Neuronal stem cell (in vitro differentiated cells): ENCODE measurements around the gene SLC45A3.

Experiments
- DNase-seq: peaks from one replicate; pipeline ENCODE4 v3.0.0-alpha.2; 2013; ENCODE audit warnings: low spot score
- H2AFZ ChIP-seq: one replicate; pipeline ENCODE4 v1.6.1; 2013; ENCODE audit warnings: mild to moderate bottlenecking, low read length, inconsistent platforms
- H2AK5ac ChIP-seq: 2 replicates; pipeline ENCODE4 v1.6.1; 2013; ENCODE audit warnings: low read depth, mild to moderate bottlenecking, inconsistent platforms, low read length, moderate library complexity, mixed read lengths
- H2BK120ac ChIP-seq: 2 replicates; pipeline ENCODE4 v1.6.1; 2013; ENCODE audit warnings: low read depth, mild to moderate bottlenecking, inconsistent platforms, low read length, moderate library complexity, mixed read lengths
- H2BK12ac ChIP-seq: one replicate; pipeline ENCODE4 v1.6.1; 2013; ENCODE audit warnings: low read length, inconsistent platforms
- H2BK15ac ChIP-seq: 2 replicates; pipeline ENCODE4 v1.6.1; 2013; ENCODE audit warnings: mild to moderate bottlenecking, low read length, inconsistent platforms, mixed read lengths
- H2BK5ac ChIP-seq: one replicate; pipeline ENCODE4 v1.6.1; 2013; ENCODE audit warnings: inconsistent platforms, mild to moderate bottlenecking, low read length, moderate library complexity
- H3K14ac ChIP-seq: one replicate; pipeline ENCODE4 v1.6.1; 2013; ENCODE audit warnings: low read length, inconsistent platforms
- H3K18ac ChIP-seq: 2 replicates; pipeline ENCODE4 v1.6.1; 2013; ENCODE audit warnings: low read length, inconsistent platforms
- H3K23ac ChIP-seq: 2 replicates; pipeline ENCODE4 v1.6.1; 2013; ENCODE audit warnings: low read depth, mild to moderate bottlenecking, mixed read lengths, low read length, inconsistent platforms; ENCODE audit not compliant: poor library complexity
- H3K27ac ChIP-seq: replicated peaks from 3 replicates; pipeline ENCODE4 v1.5.1; 2013; ENCODE audit warnings: low read length, inconsistent platforms
- H3K27me3 ChIP-seq, 3 experiments: 2 replicates each; pipeline ENCODE4 v1.6.1; 2013; ENCODE audit warnings: low read length in 3 of 3, mild to moderate bottlenecking in 2 of 3, inconsistent platforms in 1 of 3, low read depth in 1 of 3, mixed read lengths in 1 of 3, moderate library complexity in 1 of 3; ENCODE audit not compliant: control insufficient read depth in 3 of 3, insufficient read depth in 3 of 3
- H3K36me3 ChIP-seq, 2 donors: replicated peaks in 1 of 2; 2 replicates each; pipeline ENCODE4 v1.6.1; 2013; ENCODE audit warnings: low read length in 2 of 2; ENCODE audit not compliant: control insufficient read depth in 2 of 2, insufficient read depth in 2 of 2
- H3K4ac ChIP-seq: 2 replicates; pipeline ENCODE4 v1.6.1; 2013; ENCODE audit warnings: inconsistent platforms, mild to moderate bottlenecking, low read length, moderate library complexity
- H3K4me1 ChIP-seq, 2 donors: 1 replicate in 1 of 2; 2 replicates in 1 of 2; pipeline ENCODE4 v1.6.1; 2013; ENCODE audit warnings: low read length in 2 of 2, low read depth in 1 of 2; ENCODE audit not compliant: control insufficient read depth in 2 of 2, insufficient read depth in 1 of 2
- H3K4me2 ChIP-seq: one replicate; pipeline ENCODE4 v1.6.1; 2013; ENCODE audit warnings: mild to moderate bottlenecking, low read length, inconsistent platforms; ENCODE audit not compliant: insufficient read depth, poor library complexity, severe bottlenecking
- H3K4me3 ChIP-seq, 2 donors: 2 replicates each; pipeline ENCODE4 v1.5.1; 2013; ENCODE audit warnings: low read length in 2 of 2, mild to moderate bottlenecking in 2 of 2, inconsistent platforms in 1 of 2, moderate library complexity in 1 of 2
- H3K79me1 ChIP-seq: one replicate; pipeline ENCODE4 v1.6.1; 2013; ENCODE audit warnings: low read depth, mild to moderate bottlenecking, inconsistent platforms, low read length, moderate library complexity
- H3K9ac ChIP-seq: one replicate; pipeline ENCODE4 v1.6.1; 2013; ENCODE audit warnings: mild to moderate bottlenecking, low read depth, low read length, inconsistent platforms; ENCODE audit not compliant: poor library complexity
- H3K9me3 ChIP-seq, 2 donors: replicated peaks in 1 of 2; 2 replicates each; pipeline versions ENCODE3 to v1.6.1; 2013; ENCODE audit warnings: low read length in 2 of 2, mild to moderate bottlenecking in 2 of 2, inconsistent platforms in 1 of 2, low read depth in 1 of 2, mixed read lengths in 1 of 2, moderate library complexity in 1 of 2; ENCODE audit not compliant: control insufficient read depth in 2 of 2, insufficient read depth in 1 of 2
- H4K8ac ChIP-seq: one replicate; pipeline ENCODE4 v1.6.1; 2013; ENCODE audit warnings: low read depth, mild to moderate bottlenecking, inconsistent platforms, low read length, moderate library complexity
- H4K91ac ChIP-seq: one replicate; pipeline ENCODE4 v1.6.1; 2013; ENCODE audit warnings: low read length, low read depth, mild to moderate bottlenecking, inconsistent platforms; ENCODE audit not compliant: poor library complexity
- WGBS, 2 donors: extraction: QIAGEN DNeasy Blood & Tissue Kit; methylation state at CpG; one replicate each; pipeline ENCODE4 v1.1.7; 2013; ENCODE audit warnings: missing lambda C conversion rate in 2 of 2, mixed read lengths in 1 of 2; ENCODE audit not compliant: insufficient read length in 2 of 2, insufficient replicate concordance in 1 of 2; ENCODE audit errors: extremely low coverage in 2 of 2; 5-methylcytosine and 5-hydroxymethylcytosine counted together

Gene SLC45A3

GRCh38 chr1:205663286-205663936 is 16.9 kb downstream of the SLC45A3 start:
- Histone ChIP-seq H3K4me3 (no peak overlapping the region), H2BK15ac (peak overlapping the region; percentile 30)
- no CpG with 5 or more reads among the region's 18 CpGs for WGBS, 2 donors

GRCh38 chr1:205662791-205663190 is 17.5 kb downstream of the SLC45A3 start:
- no peak overlapping the region for H2AFZ ChIP-seq
- no peak overlapping the region for H2BK5ac ChIP-seq
- peak overlapping the region; percentile 30 for H2BK15ac ChIP-seq
- no peaks in the 10 kb centered on the region for H3K36me3 ChIP-seq
- peak overlapping the region; percentile 12 for H3K9ac ChIP-seq
- no peak overlapping the region for H4K91ac ChIP-seq
- no peak overlapping the region for H3K27ac ChIP-seq
- no peak overlapping the region for H3K14ac ChIP-seq
- H3K9me3 ChIP-seq = no peaks in the 10 kb centered on the region
- WGBS, 2 donors = no CpG with 5 or more reads among the region's 24 CpGs
- H2BK120ac ChIP-seq = peak overlapping the region; percentile 38
- H3K23ac ChIP-seq = no peak overlapping the region
- no peak overlapping the region for H3K4me2 ChIP-seq
- no peak overlapping the region for H3K4ac ChIP-seq
- no peak overlapping the region for H4K8ac ChIP-seq
- H3K27me3 ChIP-seq = peaks cover 0 to 1% (median 0%) of the 10 kb centered on the region in 3 experiments
- peaks cover 4% of the 10 kb centered on the region for H3K79me1 ChIP-seq
- H2BK12ac ChIP-seq = no peak overlapping the region
- H2AK5ac ChIP-seq = peak overlapping the region; percentile 19
- H3K4me3 ChIP-seq = no peak overlapping the region
- peak overlapping the region; percentile 42 for H3K18ac ChIP-seq
- peaks cover 12 to 21% of the 10 kb centered on the region in 2 donors for H3K4me1 ChIP-seq
- DNase-seq = no peak

More at GRCh38 chr1:205663286-205663936, 16.9 kb downstream of the SLC45A3 start:
- Histone ChIP-seq H2BK120ac (no peak overlapping the region), H3K18ac (no peak overlapping the region), H3K79me1 (peaks cover 4% of the 10 kb centered on the region), H2AK5ac (peak overlapping the region; percentile 19), H4K91ac (no peak overlapping the region), H3K36me3 (no peaks in the 10 kb centered on the region), H2AFZ (no peak overlapping the region), H3K4ac (no peak overlapping the region), H3K4me1 (peaks cover 15 to 26% of the 10 kb centered on the region in 2 donors), H3K9me3 (no peaks in the 10 kb centered on the region), H3K14ac (no peak overlapping the region), H3K4me2 (no peak overlapping the region), H3K9ac (peak overlapping the region; percentile 12), H4K8ac (peak overlapping the region; percentile 43), H3K27ac (no peak overlapping the region), H2BK12ac (no peak overlapping the region), H3K27me3 (peaks cover 0 to 1% (median 0%) of the 10 kb centered on the region in 3 experiments), H2BK5ac (no peak overlapping the region), H3K23ac (peak overlapping the region; percentile 10)
- DNase-seq = no peak

GRCh38 chr1:205662135-205662738 is 18.1 kb downstream of the SLC45A3 start:
- peak overlapping the region; percentile 12 for H3K23ac ChIP-seq
- H3K18ac ChIP-seq = peak overlapping the region; percentile 42
- peak overlapping the region; percentile 59 for H2AK5ac ChIP-seq
- no peaks in the 10 kb centered on the region for H3K36me3 ChIP-seq
- H3K27ac ChIP-seq = no peak overlapping the region
- H2BK12ac ChIP-seq = peak overlapping the region; percentile 46
- H4K8ac ChIP-seq = no peak overlapping the region
- H3K4me2 ChIP-seq = no peak overlapping the region
- H3K9me3 ChIP-seq = no peaks in the 10 kb centered on the region
- H2BK15ac ChIP-seq = peak overlapping the region; percentile 4
- H2BK5ac ChIP-seq = peak overlapping the region; percentile 20
- no peak overlapping the region for H3K4ac ChIP-seq
- H3K79me1 ChIP-seq = peaks cover 4% of the 10 kb centered on the region
- H2AFZ ChIP-seq = no peak overlapping the region
- peaks cover 12 to 20% of the 10 kb centered on the region in 2 donors for H3K4me1 ChIP-seq
- H3K4me3 ChIP-seq = no peak overlapping the region
- no peak overlapping the region for H3K14ac ChIP-seq
- peaks cover 0 to 1% (median 0%) of the 10 kb centered on the region in 3 experiments for H3K27me3 ChIP-seq
- no CpG with 5 or more reads among the region's 15 CpGs for WGBS, 2 donors
- H3K9ac ChIP-seq = no peak overlapping the region
- H2BK120ac ChIP-seq = peak overlapping the region; percentile 49
- no peak for DNase-seq
- no peak overlapping the region for H4K91ac ChIP-seq

GRCh38 chr1:205661429-205662134 is 18.7 kb downstream of the SLC45A3 start:
- peak overlapping the region; percentile 46 for H2BK12ac ChIP-seq
- no peak overlapping the region for H3K4me3 ChIP-seq
- H3K18ac ChIP-seq = peak overlapping the region; percentile 11
- H2BK120ac ChIP-seq = peak overlapping the region; percentile 49
- H2AFZ ChIP-seq = no peak overlapping the region
- H2BK5ac ChIP-seq = peak overlapping the region; percentile 20
- H2AK5ac ChIP-seq = peak overlapping the region; percentile 59
- peaks cover 12 to 19% of the 10 kb centered on the region in 2 donors for H3K4me1 ChIP-seq
- no peak for DNase-seq
- peaks cover 2% of the 10 kb centered on the region for H3K79me1 ChIP-seq
- H3K4ac ChIP-seq = peak overlapping the region; percentile 27
- H3K27ac ChIP-seq = no peak overlapping the region
- no CpG with 5 or more reads among the region's 16 CpGs for WGBS, 2 donors
- H3K23ac ChIP-seq = peak overlapping the region; percentile 12
- H3K14ac ChIP-seq = peak overlapping the region; percentile 82
- no peaks in the 10 kb centered on the region for H3K9me3 ChIP-seq
- no peaks in the 10 kb centered on the region for H3K36me3 ChIP-seq
- no peak overlapping the region for H4K8ac ChIP-seq
- H3K4me2 ChIP-seq = no peak overlapping the region
- no peak overlapping the region for H3K9ac ChIP-seq
- H2BK15ac ChIP-seq = peak overlapping the region; percentile 4
- H3K27me3 ChIP-seq = peaks cover 0 to 1% (median 0%) of the 10 kb centered on the region in 3 experiments
- H4K91ac ChIP-seq = no peak overlapping the region
